OCI-LY7 (cell line): ENCODE measurements around the gene LRRFIP1. TPM values are rescaled to one million over a fixed set of nuclear protein-coding genes. Genes with fewer than 3 reads are reported as not detected.

Experiments used
- BruUV-seq: library from RNA; stranded (reverse); fragments of 400-500 nt; replicated peaks from 2 replicates; lab custom pipeline; 2021; lab: Mats Ljungman, UMichigan
- CTCF ChIA-PET: fragments of 300-600 bp; sonication (Branson Sonifier 250); formaldehyde crosslinking; loops from one replicate; lab custom pipeline; 2022; ENCODE audit warnings: antibody characterized with exemption; ENCODE audit not compliant: unreplicated experiment; lab: Charles Lee
- POLR2A ChIA-PET: fragments of 300-600 bp; sonication (Branson Sonifier 250); formaldehyde crosslinking; loops from one replicate; lab custom pipeline; 2022; ENCODE audit warnings: antibody characterized with exemption; lab: Charles Lee
- DNase-seq: peaks from one replicate; pipeline ENCODE4 v3.0.0-alpha.2; 2015; ENCODE audit warnings: low spot score
- H2AFZ ChIP-seq: fragments of 200-600 bp; sonication (generic), shearing (Covaris generic); 2 replicates; pipeline ENCODE4 v1.6.1; 2014; ENCODE audit warnings: mild to moderate bottlenecking, antibody characterized with exemption, low read length, moderate library complexity
- H3K27ac ChIP-seq: fragments of 200-600 bp; sonication (generic); 2 replicates; pipeline ENCODE4 v1.5.1; 2014; ENCODE audit warnings: mixed run types, low read depth, mild to moderate bottlenecking, moderate library complexity, low read length, inconsistent platforms; ENCODE audit not compliant: poor library complexity, severe bottlenecking
- H3K36me3 ChIP-seq: fragments of 200-600 bp; sonication (generic); 2 replicates; pipeline ENCODE4 v1.6.1; 2014; ENCODE audit warnings: mild to moderate bottlenecking, antibody characterized with exemption, low read length, moderate library complexity, mixed read lengths; ENCODE audit not compliant: insufficient read depth
- H3K4me1 ChIP-seq: fragments of 200-600 bp; sonication (generic); 2 replicates; pipeline ENCODE4 v1.5.1; 2014; ENCODE audit warnings: mild to moderate bottlenecking, low read length; ENCODE audit not compliant: insufficient read depth, poor library complexity, severe bottlenecking
- H3K4me2 ChIP-seq: fragments of 200-600 bp; sonication (generic); 2 replicates; pipeline ENCODE4 v1.6.1; 2014; ENCODE audit warnings: mild to moderate bottlenecking, low read length
- H3K4me3 ChIP-seq: fragments of 200-600 bp; sonication (generic); 2 replicates; pipeline ENCODE4 v1.5.1; 2014; ENCODE audit warnings: mild to moderate bottlenecking, low read depth, low read length; ENCODE audit not compliant: poor library complexity, severe bottlenecking
- H3K79me2 ChIP-seq: fragments of 200-600 bp; sonication (generic); 2 replicates; pipeline ENCODE4 v1.6.1; 2016; ENCODE audit warnings: low read depth, mild to moderate bottlenecking, low read length, moderate library complexity, mixed read lengths; ENCODE audit not compliant: insufficient read depth
- H3K9me2 ChIP-seq: fragments of 200-600 bp; sonication (generic); 2 replicates; pipeline ENCODE4 v1.6.1; 2016; ENCODE audit warnings: mild to moderate bottlenecking, low read length, mixed read lengths; ENCODE audit not compliant: insufficient read depth
- H3K9me3 ChIP-seq: fragments of 200-600 bp; sonication (generic); 2 replicates; pipeline ENCODE4 v1.6.1; 2014; ENCODE audit warnings: mild to moderate bottlenecking, mixed run types, low read length, mixed read lengths
- H4K20me1 ChIP-seq: fragments of 200-600 bp; sonication (generic); 2 replicates; pipeline ENCODE4 v1.6.1; 2014; ENCODE audit warnings: mild to moderate bottlenecking, antibody characterized with exemption, low read length, moderate library complexity, mixed read lengths; ENCODE audit not compliant: insufficient read depth
- EZH2phosphoT487 ChIP-seq: fragments of 200-600 bp; sonication (generic); IDR thresholded peaks from 2 replicates; pipeline ENCODE4 v1.6.1; 2018; ENCODE audit warnings: low read depth, borderline replicate concordance, mild to moderate bottlenecking, mixed run types, antibody characterized with exemption, low read length, moderate library complexity, mixed read lengths
- intact Hi-C: fragments of 100-400 bp; cut with micrococcal nuclease; formaldehyde crosslinking; loops from one replicate; pipeline ENCODE4 v1.10.0; 2022; ENCODE audit not compliant: unreplicated experiment
- total RNA-seq, 2 experiments: library from RNA; depleted of rRNA in 1 of 2; stranded (reverse); fragments of >200 nt in 1 of 2; shearing (Covaris generic) in 1 of 2; gene quantifications; 2 replicates each; pipeline ENCODE4 v1.2.3, GENCODE V29; 2014 to 2022
- TF ChIP-seq, protein P1 (sequence below): fragments of 200-600 bp; sonication (generic); conservative IDR thresholded peaks from 2 replicates; pipeline ENCODE4 v1.5.1; 2014; ENCODE audit warnings: mild to moderate bottlenecking, antibody characterized with exemption, low read length, moderate library complexity, mixed read lengths

The LRRFIP1 gene
- total RNA-seq, 2 experiments from 2014 or later: 95.7 to 216 TPM

DNA sequence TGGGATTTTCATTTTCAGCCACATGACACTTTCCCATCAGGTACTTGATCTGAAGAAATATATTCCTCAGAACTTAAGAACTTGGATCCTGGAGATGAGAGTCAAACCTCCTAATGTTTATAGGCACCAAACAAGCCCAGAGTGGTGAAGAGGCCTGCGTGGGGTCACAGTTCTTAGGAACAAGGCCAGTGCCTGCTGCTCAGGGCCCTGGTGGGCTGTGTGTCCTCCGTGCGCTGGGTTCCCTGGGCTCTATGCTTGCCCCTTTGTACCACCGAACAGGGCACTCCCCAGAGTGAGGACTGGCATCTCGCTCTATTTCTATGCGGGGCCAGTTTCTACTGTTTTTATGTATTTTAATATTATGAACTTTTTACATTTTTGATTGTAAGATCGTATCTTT, 95.2 kb downstream of the LRRFIP1 start:
- Histone ChIP-seq H3K27ac (no peak overlapping the region), H4K20me1 (peaks cover 15% of the 10 kb centered on the region), H3K4me3 (no peak overlapping the region), H3K9me3 (no peaks in the 10 kb centered on the region), H3K79me2 (peaks cover 67% of the 10 kb centered on the region; the same call in 1 of the 2 replicates), H3K4me1 (peaks cover 13% of the 10 kb centered on the region), H3K36me3 (peaks cover 80% of the 10 kb centered on the region), H3K4me2 (no peak overlapping the region), H2AFZ (no peak overlapping the region), H3K9me2 (no peaks in the 10 kb centered on the region)
- CTCF ChIA-PET: no interaction called here
- POLR2A ChIA-PET: interaction anchor here (0.7 kb wide), 2 partner anchors 17 to 31 kb away, joined by 3 read pairs; no protein-coding TSS in a partner anchor
- BruUV-seq: no TSS peak
- DNase-seq: no peak
- intact Hi-C loops: loop anchor here (1.0 kb wide), 1 partner anchor 26 kb away; no protein-coding TSS in a partner anchor
- TF ChIP-seq EZH2phosphoT487: no peak
- TF ChIP-seq, protein P1, sequence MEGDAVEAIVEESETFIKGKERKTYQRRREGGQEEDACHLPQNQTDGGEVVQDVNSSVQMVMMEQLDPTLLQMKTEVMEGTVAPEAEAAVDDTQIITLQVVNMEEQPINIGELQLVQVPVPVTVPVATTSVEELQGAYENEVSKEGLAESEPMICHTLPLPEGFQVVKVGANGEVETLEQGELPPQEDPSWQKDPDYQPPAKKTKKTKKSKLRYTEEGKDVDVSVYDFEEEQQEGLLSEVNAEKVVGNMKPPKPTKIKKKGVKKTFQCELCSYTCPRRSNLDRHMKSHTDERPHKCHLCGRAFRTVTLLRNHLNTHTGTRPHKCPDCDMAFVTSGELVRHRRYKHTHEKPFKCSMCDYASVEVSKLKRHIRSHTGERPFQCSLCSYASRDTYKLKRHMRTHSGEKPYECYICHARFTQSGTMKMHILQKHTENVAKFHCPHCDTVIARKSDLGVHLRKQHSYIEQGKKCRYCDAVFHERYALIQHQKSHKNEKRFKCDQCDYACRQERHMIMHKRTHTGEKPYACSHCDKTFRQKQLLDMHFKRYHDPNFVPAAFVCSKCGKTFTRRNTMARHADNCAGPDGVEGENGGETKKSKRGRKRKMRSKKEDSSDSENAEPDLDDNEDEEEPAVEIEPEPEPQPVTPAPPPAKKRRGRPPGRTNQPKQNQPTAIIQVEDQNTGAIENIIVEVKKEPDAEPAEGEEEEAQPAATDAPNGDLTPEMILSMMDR: no peak

DNA sequence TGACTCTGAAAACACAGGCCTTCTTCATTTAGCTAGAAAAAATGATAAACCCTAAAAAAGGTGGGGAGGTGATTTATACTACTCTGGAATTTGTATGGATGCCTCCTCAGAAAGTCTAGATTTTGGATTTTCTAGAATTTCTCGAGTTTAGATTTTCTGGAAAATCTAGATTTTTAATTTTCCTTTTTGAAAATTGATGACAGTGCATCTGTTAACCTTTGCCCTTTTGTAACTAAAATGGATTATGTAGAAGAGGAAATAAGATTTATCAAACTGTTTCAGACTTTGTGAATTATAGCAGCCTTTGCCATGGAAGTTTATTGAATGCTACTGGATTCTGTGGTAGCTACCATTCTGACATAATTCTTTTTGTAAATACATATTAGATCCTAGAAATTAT, 95.6 kb downstream of the LRRFIP1 start:
- peaks cover 15% of the 10 kb centered on the region for H4K20me1 ChIP-seq
- BruUV-seq: no TSS peak
- CTCF ChIA-PET: no interaction called here

More for the DNA sequence above, 95.6 kb downstream of the LRRFIP1 start:
- Histone ChIP-seq H3K27ac (no peak overlapping the region), H3K4me2 (no peak overlapping the region), H3K9me2 (no peaks in the 10 kb centered on the region), H2AFZ (no peak overlapping the region), H3K36me3 (peaks cover 77% of the 10 kb centered on the region), H3K4me3 (no peak overlapping the region), H3K9me3 (no peaks in the 10 kb centered on the region), H3K79me2 (peaks cover 68% of the 10 kb centered on the region; the same call in 1 of the 2 replicates), H3K4me1 (peaks cover 13% of the 10 kb centered on the region)
- intact Hi-C loops: loop anchor here (1.0 kb wide), 1 partner anchor 27 kb away; no protein-coding TSS in a partner anchor
- TF ChIP-seq, protein P1: no peak
- TF ChIP-seq EZH2phosphoT487: no peak
- no peak for DNase-seq
- POLR2A ChIA-PET: interaction anchor here (0.7 kb wide), 2 partner anchors 17 to 31 kb away, joined by 3 read pairs; no protein-coding TSS in a partner anchor
